Upper lobe of right lung (tissue), 1 donor: ENCODE data around the gene INO80B. TPM values are rescaled to one million over a fixed set of nuclear protein-coding genes. Genes with fewer than 3 reads are reported as not detected.

Source experiments
- ATAC-seq: fragments of 200-7000 bp; cut with Tn5 transposase; one replicate; pipeline ENCODE4 v1.9.1; 2020; ENCODE audit warnings: mild to moderate bottlenecking, moderate library complexity
- DNase-seq: peaks from one replicate; pipeline ENCODE4 v3.0.0-alpha.2; 2020
- H3K27ac ChIP-seq: fragments of 200-600 bp; one replicate; pipeline ENCODE4 v1.8.0; 2022
- H3K27me3 ChIP-seq: fragments of 200-600 bp; one replicate; pipeline ENCODE4 v1.8.0; 2022; ENCODE audit warnings: mild to moderate bottlenecking
- H3K36me3 ChIP-seq: fragments of 200-600 bp; one replicate; pipeline ENCODE4 v1.8.0; 2022
- H3K4me1 ChIP-seq: fragments of 200-600 bp; one replicate; pipeline ENCODE4 v1.8.0; 2022
- H3K4me3 ChIP-seq: fragments of 200-600 bp; one replicate; pipeline ENCODE4 v1.8.0; 2022; ENCODE audit warnings: mild to moderate bottlenecking
- H3K9me3 ChIP-seq: fragments of 200-600 bp; one replicate; pipeline ENCODE4 v1.8.0; 2022
- intact Hi-C: fragments of 100-400 bp; cut with DNase I; formaldehyde crosslinking; loops from one replicate; pipeline ENCODE4 v1.11.0; 2022
- total RNA-seq: library from RNA; stranded (reverse); fragmentation: NEBNext Ultra II Directional; extraction: Animal tissue kit (Norgen Biotek cat#: 25700); gene quantifications from one replicate; pipeline ENCODE4 v1.2.1, GENCODE V29; 2021
- TF ChIP-seq, protein P1 (sequence below): fragments of 200-600 bp; IDR thresholded peaks from one replicate; pipeline ENCODE4 v1.8.0; 2022; ENCODE audit warnings: antibody characterized with exemption
- donor health status: DM: no; HTN: yes; CAD: no; lungs with severe emphysema.

INO80B gene
- total RNA-seq, 1 donor from 2014 or later = 30.2 TPM

DNA sequence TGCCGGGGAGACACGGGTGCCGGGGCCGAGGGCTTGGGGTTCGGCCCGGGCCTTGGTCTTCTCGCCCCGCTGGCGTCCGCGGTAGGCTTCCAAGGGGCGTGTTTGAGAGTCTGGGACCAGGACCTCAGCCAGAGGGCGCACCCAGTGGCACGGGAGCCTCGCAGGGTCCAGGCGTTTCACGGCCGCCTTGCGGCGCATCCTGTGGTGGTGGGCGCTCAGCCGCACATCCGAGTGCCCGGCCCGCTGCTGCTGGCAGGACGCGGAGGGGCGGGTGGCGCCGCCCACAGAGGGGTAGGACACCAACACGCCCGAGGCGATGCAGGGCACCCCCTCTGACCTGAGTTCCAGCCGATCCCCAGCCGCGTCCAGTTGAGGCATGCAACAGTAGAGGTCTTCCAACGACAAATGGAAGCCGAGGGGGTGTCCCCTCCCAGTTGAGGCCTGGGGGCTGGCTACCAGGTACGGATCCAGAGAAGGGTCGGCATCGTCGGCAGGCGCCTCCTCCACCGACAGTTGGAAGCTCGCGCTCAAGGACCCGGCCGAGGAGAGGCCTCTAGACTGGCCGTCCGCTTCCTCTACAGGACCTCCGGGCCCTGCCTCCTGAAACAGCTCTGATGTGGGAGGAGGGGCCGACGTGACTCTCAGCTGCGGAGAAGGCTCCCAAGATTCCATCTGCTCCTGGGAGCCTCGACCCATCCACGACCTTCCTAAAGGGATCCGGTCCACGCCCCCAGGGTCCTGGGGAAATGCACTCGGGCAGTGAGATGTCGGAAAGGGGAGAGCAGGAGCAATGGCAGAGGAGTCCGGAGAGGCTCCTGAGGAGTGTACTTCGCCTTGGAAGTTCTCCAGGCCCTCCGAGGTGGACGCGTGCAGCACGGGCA lies 39.8 kb upstream of the INO80B start:
- peak; percentile 78 for ATAC-seq

DNA sequence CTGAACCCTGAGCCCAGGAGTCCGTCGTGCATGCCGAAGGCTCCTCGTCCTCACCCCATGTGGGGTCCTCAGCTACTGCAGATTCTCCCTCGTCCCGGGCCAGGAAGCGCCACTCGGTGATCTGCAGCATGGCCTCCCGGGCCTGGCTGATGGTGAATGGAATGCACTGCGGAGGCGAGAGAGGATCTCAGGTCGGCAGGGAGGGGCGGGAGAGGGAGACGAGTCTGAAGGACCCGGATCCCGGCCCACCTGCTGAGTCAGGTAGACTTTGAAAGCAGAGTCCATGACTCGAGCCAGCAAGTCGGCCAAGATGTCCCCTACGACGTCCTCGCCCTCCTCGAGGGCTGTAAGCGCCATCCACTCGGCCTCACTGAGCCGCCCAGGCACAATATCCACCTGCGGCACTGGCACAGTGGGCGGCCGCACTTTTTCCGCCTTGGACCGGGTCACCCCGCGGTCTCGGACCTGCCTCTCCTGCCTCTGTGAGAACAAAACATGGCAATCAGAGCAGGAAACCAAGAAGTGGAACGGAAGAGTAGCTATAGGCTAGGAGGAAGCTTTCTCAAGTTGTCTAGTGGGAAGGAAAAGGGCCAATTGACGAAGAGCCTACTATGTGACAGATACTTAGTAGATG lies 39.0 kb upstream of the INO80B start:
- H3K27ac ChIP-seq = no peak overlapping the region
- intact Hi-C loops = no loop called here

More for the DNA sequence above, 39.8 kb upstream of the INO80B start:
- Histone ChIP-seq H3K27ac (no peak overlapping the region), H3K4me3 (peak overlapping the region; percentile 69), H3K27me3 (no peaks in the 10 kb centered on the region), H3K36me3 (no peaks in the 10 kb centered on the region), H3K4me1 (peaks cover 17% of the 10 kb centered on the region), H3K9me3 (no peaks in the 10 kb centered on the region)
- TF ChIP-seq, protein P1, sequence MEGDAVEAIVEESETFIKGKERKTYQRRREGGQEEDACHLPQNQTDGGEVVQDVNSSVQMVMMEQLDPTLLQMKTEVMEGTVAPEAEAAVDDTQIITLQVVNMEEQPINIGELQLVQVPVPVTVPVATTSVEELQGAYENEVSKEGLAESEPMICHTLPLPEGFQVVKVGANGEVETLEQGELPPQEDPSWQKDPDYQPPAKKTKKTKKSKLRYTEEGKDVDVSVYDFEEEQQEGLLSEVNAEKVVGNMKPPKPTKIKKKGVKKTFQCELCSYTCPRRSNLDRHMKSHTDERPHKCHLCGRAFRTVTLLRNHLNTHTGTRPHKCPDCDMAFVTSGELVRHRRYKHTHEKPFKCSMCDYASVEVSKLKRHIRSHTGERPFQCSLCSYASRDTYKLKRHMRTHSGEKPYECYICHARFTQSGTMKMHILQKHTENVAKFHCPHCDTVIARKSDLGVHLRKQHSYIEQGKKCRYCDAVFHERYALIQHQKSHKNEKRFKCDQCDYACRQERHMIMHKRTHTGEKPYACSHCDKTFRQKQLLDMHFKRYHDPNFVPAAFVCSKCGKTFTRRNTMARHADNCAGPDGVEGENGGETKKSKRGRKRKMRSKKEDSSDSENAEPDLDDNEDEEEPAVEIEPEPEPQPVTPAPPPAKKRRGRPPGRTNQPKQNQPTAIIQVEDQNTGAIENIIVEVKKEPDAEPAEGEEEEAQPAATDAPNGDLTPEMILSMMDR = peak; percentile 38
- peak; percentile 74 for DNase-seq
- intact Hi-C loops = no loop called here

DNA sequence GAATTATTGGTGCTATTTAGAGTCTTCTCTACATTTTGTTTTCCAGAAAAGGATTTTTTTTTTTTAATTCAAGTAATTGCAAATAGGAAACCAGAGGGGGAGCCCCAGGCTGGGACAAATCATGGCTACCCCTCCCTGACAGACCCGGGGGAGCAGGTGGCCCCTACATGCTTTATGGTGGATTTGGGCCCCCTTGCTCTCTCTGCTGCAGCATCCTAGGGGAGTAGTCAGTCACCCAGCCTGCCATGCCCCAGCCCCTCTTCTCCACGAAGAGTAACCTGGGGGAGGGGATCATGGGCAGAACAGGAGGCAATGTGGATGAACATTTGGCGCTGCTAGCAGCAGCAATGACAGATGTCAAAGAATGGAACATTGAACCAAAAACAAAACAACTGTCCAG lies 38.1 kb upstream of the INO80B start:
- TF ChIP-seq, protein P1 = no peak
- no peak overlapping the region for H3K4me3 ChIP-seq
- H3K27me3 ChIP-seq = no peaks in the 10 kb centered on the region
- DNase-seq = no peak
- no peaks in the 10 kb centered on the region for H3K36me3 ChIP-seq
- no peaks in the 10 kb centered on the region for H3K9me3 ChIP-seq
- H3K27ac ChIP-seq = no peak overlapping the region
- no peak for ATAC-seq
- H3K4me1 ChIP-seq = peaks cover 23% of the 10 kb centered on the region
- intact Hi-C loops = no loop called here

More for the DNA sequence above, 39.0 kb upstream of the INO80B start:
- DNase-seq (no peak), ATAC-seq (peak; percentile 14)
- Histone ChIP-seq H3K36me3 (no peaks in the 10 kb centered on the region), H3K4me1 (peaks cover 20% of the 10 kb centered on the region), H3K27me3 (no peaks in the 10 kb centered on the region), H3K9me3 (no peaks in the 10 kb centered on the region), H3K4me3 (peak overlapping the region; percentile 69)
- TF ChIP-seq, protein P1 = no peak

DNA sequence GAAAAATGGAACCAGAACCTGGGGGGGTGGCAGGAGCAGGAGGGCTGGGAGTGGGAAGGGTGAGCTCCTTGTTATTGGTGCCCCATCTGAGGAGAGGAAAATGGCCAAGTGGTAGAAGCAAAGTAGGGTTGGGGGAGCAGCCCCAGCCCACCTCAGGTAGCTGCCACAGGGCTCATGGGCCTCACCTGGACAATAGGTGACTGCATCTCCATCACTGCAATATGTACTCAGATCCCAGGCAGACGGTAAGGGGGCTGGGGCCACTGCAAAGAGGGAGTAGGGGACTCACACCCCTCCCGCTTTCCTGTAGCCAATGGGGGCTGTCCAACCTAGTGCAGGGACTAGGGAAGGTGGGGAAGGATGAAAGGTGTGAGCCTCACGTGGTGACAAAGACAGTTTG lies 37.7 kb upstream of the INO80B start:
- no peaks in the 10 kb centered on the region for H3K27me3 ChIP-seq
- H3K36me3 ChIP-seq = no peaks in the 10 kb centered on the region
- H3K4me3 ChIP-seq = no peak overlapping the region
- H3K4me1 ChIP-seq = peaks cover 26% of the 10 kb centered on the region
- TF ChIP-seq, protein P1 = no peak
- ATAC-seq = no peak
- H3K27ac ChIP-seq = no peak overlapping the region
- DNase-seq = no peak
- H3K9me3 ChIP-seq = no peaks in the 10 kb centered on the region
- intact Hi-C loops = no loop called here

DNA sequence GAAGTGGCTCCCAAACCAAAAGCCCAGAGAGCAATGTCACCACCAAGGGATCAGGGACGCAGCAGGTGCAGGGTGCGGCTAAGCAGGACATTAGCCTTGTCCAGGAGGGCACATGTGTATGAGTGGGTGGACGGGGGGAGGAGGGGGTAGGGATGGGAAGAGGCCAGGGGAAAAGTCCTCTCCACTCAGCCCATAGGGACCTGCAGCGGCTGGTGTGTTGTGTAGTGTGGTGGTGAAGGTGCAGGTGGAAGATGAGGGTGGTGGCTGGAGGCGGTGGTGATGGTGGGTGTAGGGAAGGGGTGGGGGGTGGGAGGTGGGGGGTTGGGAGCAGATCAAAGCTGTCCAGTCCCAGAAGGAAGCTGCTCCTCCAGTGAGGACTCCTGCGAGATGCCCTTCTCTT lies 37.1 kb upstream of the INO80B start:
- TF ChIP-seq, protein P1 = no peak
- intact Hi-C loops = no loop called here
- ATAC-seq (no peak), DNase-seq (no peak)
- Histone ChIP-seq H3K36me3 (no peaks in the 10 kb centered on the region), H3K4me3 (no peak overlapping the region), H3K9me3 (no peaks in the 10 kb centered on the region), H3K4me1 (peaks cover 28% of the 10 kb centered on the region), H3K27ac (no peak overlapping the region), H3K27me3 (no peaks in the 10 kb centered on the region)
